Stimulated activated naive CD8-positive, alpha-beta T cell treated with anti-CD3 and anti-CD28 coated beads, Interleukin-15, amount 100 ng/mL, for 72 hours (primary cell): ENCODE measurements around the gene EPB41L4A.
A peak's percentile ranks its signal among the peaks of the same experiment; 100 is the strongest.
"Not testable (repeated sequence)": the region's sequence is repeated elsewhere in the genome, so short reads cannot be mapped to it uniquely, and the experiment has no call there.

ENCODE experiments used
- ATAC-seq: fragments of 150-1000 bp; cut with Tn5 transposase; 2 replicates; pipeline ENCODE4 v1.10.0; 2021; ENCODE audit warnings: mild to moderate bottlenecking, moderate library complexity
- DNase-seq, 2 donors: peaks; one replicate each; pipeline ENCODE4 v3.0.0; 2021 to 2022
- H3K27ac Mint-ChIP-seq, 2 donors: one replicate each; pipeline ENCODE4 v1.8.0; 2022; ENCODE audit warnings: mild to moderate bottlenecking in 2 of 2, mixed read lengths in 2 of 2, moderate library complexity in 2 of 2
- H3K27me3 Mint-ChIP-seq: one replicate; pipeline ENCODE4 v1.8.0; 2022; ENCODE audit warnings: mixed read lengths
- H3K4me1 Mint-ChIP-seq: one replicate; pipeline ENCODE4 v1.8.0; 2022; ENCODE audit warnings: mild to moderate bottlenecking, mixed read lengths
- H3K4me3 Mint-ChIP-seq, 2 donors: one replicate each; pipeline ENCODE4 v1.8.0; 2022; ENCODE audit warnings: mild to moderate bottlenecking in 2 of 2, mixed read lengths in 2 of 2, moderate library complexity in 1 of 2
- H3K9me3 Mint-ChIP-seq, 2 donors: one replicate each; pipeline ENCODE4 v1.8.0; 2022; ENCODE audit warnings: mixed read lengths in 2 of 2

EPB41L4A gene

GRCh38 chr5:112413611-112414010 lies 5.5 kb downstream of the EPB41L4A start:
- DNase-seq (no peak), ATAC-seq (no peak)
- Mint-ChIP-seq H3K9me3 (no peaks in the 10 kb centered on the region), H3K4me3 (no peak overlapping the region), H3K4me1 (peaks cover 12% of the 10 kb centered on the region), H3K27me3 (peaks cover 63% of the 10 kb centered on the region), H3K27ac (no peak overlapping the region)

- H3K4me1 Mint-ChIP-seq = no peaks in the 10 kb centered on the region
- no peak overlapping the region for H3K4me3 Mint-ChIP-seq
- no peak overlapping the region for H3K27ac Mint-ChIP-seq
- H3K27me3 Mint-ChIP-seq = peaks cover 50% of the 10 kb centered on the region
- ATAC-seq (no peak), DNase-seq (no peak)
- no peaks in the 10 kb centered on the region for H3K9me3 Mint-ChIP-seq
These were observed 6.7 kb downstream of the EPB41L4A start for GRCh38 chr5:112412346-112412745.

- no peak for DNase-seq
- no peak overlapping the region for H3K27ac Mint-ChIP-seq
- no peak for ATAC-seq
These were observed 7.2 kb downstream of the EPB41L4A start for GRCh38 chr5:112411903-112412302.

GRCh38 chr5:112407666-112408065 lies 11.4 kb downstream of the EPB41L4A start:
- Mint-ChIP-seq H3K27me3 (peaks cover 42% of the 10 kb centered on the region), H3K4me1 (no peaks in the 10 kb centered on the region), H3K9me3 (no peaks in the 10 kb centered on the region)

More at GRCh38 chr5:112411903-112412302, 7.2 kb downstream of the EPB41L4A start:
- no peaks in the 10 kb centered on the region for H3K4me1 Mint-ChIP-seq
- H3K4me3 Mint-ChIP-seq = no peak overlapping the region
- H3K9me3 Mint-ChIP-seq = no peaks in the 10 kb centered on the region
- H3K27me3 Mint-ChIP-seq = peaks cover 52% of the 10 kb centered on the region

GRCh38 chr5:112407240-112407639 lies 11.8 kb downstream of the EPB41L4A start:
- no peak for ATAC-seq

More at GRCh38 chr5:112407666-112408065, 11.4 kb downstream of the EPB41L4A start:
- ATAC-seq (no peak), DNase-seq (no peak)
- H3K4me3 Mint-ChIP-seq = no peak overlapping the region
- H3K27ac Mint-ChIP-seq = no peak overlapping the region

GRCh38 chr5:112403069-112403468 lies 16.0 kb downstream of the EPB41L4A start:
- DNase-seq (no peak), ATAC-seq (no peak)
- Mint-ChIP-seq H3K9me3 (peaks cover 4 to 13% of the 10 kb centered on the region in 2 donors), H3K27ac (no peak overlapping the region), H3K4me1 (no peaks in the 10 kb centered on the region), H3K4me3 (no peak overlapping the region), H3K27me3 (peaks cover 40% of the 10 kb centered on the region)

More at GRCh38 chr5:112407240-112407639, 11.8 kb downstream of the EPB41L4A start:
- H3K4me3 Mint-ChIP-seq = no peak overlapping the region
- no peak overlapping the region for H3K27ac Mint-ChIP-seq
- no peaks in the 10 kb centered on the region for H3K4me1 Mint-ChIP-seq
- H3K9me3 Mint-ChIP-seq = no peaks in the 10 kb centered on the region
- no peak for DNase-seq
- peaks cover 42% of the 10 kb centered on the region for H3K27me3 Mint-ChIP-seq

GRCh38 chr5:112401924-112402323 lies 17.2 kb downstream of the EPB41L4A start:
- DNase-seq (no peak), ATAC-seq (no peak)
- peaks cover 4 to 13% of the 10 kb centered on the region in 2 donors for H3K9me3 Mint-ChIP-seq
- no peak overlapping the region for H3K27ac Mint-ChIP-seq
- no peaks in the 10 kb centered on the region for H3K4me1 Mint-ChIP-seq
- H3K4me3 Mint-ChIP-seq = no peak overlapping the region
- peaks cover 36% of the 10 kb centered on the region for H3K27me3 Mint-ChIP-seq

GRCh38 chr5:112397690-112398089 lies 21.4 kb downstream of the EPB41L4A start:
- no peak for DNase-seq
- Mint-ChIP-seq H3K27ac (no peak overlapping the region), H3K4me3 (no peak overlapping the region), H3K4me1 (no peaks in the 10 kb centered on the region), H3K9me3 (peaks cover 4 to 13% of the 10 kb centered on the region in 2 donors), H3K27me3 (peaks cover 32% of the 10 kb centered on the region)
- ATAC-seq = no peak

- DNase-seq = no peak
- Mint-ChIP-seq H3K4me1 (no peaks in the 10 kb centered on the region), H3K27ac (no peak overlapping the region), H3K9me3 (peaks cover 4 to 13% of the 10 kb centered on the region in 2 donors), H3K27me3 (peaks cover 35% of the 10 kb centered on the region), H3K4me3 (no peak overlapping the region)
- no peak for ATAC-seq
These were observed 22.6 kb downstream of the EPB41L4A start for GRCh38 chr5:112396430-112396829.

GRCh38 chr5:112395299-112395698 lies 23.8 kb downstream of the EPB41L4A start:
- DNase-seq, H3K27ac Mint-ChIP-seq, ATAC-seq, H3K4me1 Mint-ChIP-seq, H3K4me3 Mint-ChIP-seq: not testable (repeated sequence)
- peaks cover 4 to 13% of the 10 kb centered on the region in 2 donors for H3K9me3 Mint-ChIP-seq
- peaks cover 31% of the 10 kb centered on the region for H3K27me3 Mint-ChIP-seq

- Mint-ChIP-seq H3K27me3 (peaks cover 22% of the 10 kb centered on the region), H3K9me3 (no peaks in the 10 kb centered on the region), H3K4me1 (no peaks in the 10 kb centered on the region), H3K27ac (no peak overlapping the region), H3K4me3 (no peak overlapping the region)
- ATAC-seq (no peak), DNase-seq (no peak)
These were observed 28.8 kb downstream of the EPB41L4A start for GRCh38 chr5:112390327-112390726.

GRCh38 chr5:112388739-112389138 lies 30.3 kb downstream of the EPB41L4A start:
- no peaks in the 10 kb centered on the region for H3K9me3 Mint-ChIP-seq
- no peak overlapping the region for H3K4me3 Mint-ChIP-seq
- H3K27ac Mint-ChIP-seq = peak overlapping the region in 1 of 2 donors; percentile 20
- H3K27me3 Mint-ChIP-seq = peaks cover 32% of the 10 kb centered on the region
- DNase-seq (no peak), ATAC-seq (no peak)
- no peaks in the 10 kb centered on the region for H3K4me1 Mint-ChIP-seq

GRCh38 chr5:112388074-112388473 lies 31.0 kb downstream of the EPB41L4A start:
- ATAC-seq (no peak), DNase-seq (no peak)
- no peak overlapping the region for H3K27ac Mint-ChIP-seq
- H3K27me3 Mint-ChIP-seq = peaks cover 32% of the 10 kb centered on the region
- no peaks in the 10 kb centered on the region for H3K4me1 Mint-ChIP-seq
- H3K9me3 Mint-ChIP-seq = no peaks in the 10 kb centered on the region
- H3K4me3 Mint-ChIP-seq = no peak overlapping the region

- DNase-seq (no peak), ATAC-seq (no peak)
- Mint-ChIP-seq H3K9me3 (no peaks in the 10 kb centered on the region), H3K27me3 (peaks cover 26% of the 10 kb centered on the region), H3K4me1 (no peaks in the 10 kb centered on the region), H3K27ac (no peak overlapping the region), H3K4me3 (no peak overlapping the region)
These were observed 32.3 kb downstream of the EPB41L4A start for GRCh38 chr5:112386766-112387165.

GRCh38 chr5:112385969-112386368 lies 33.1 kb downstream of the EPB41L4A start:
- no peak overlapping the region for H3K27ac Mint-ChIP-seq
- ATAC-seq (no peak), DNase-seq (no peak)
- no peak overlapping the region for H3K4me3 Mint-ChIP-seq
- H3K4me1 Mint-ChIP-seq = no peaks in the 10 kb centered on the region
- H3K27me3 Mint-ChIP-seq = peaks cover 26% of the 10 kb centered on the region
- no peaks in the 10 kb centered on the region for H3K9me3 Mint-ChIP-seq

GRCh38 chr5:112385566-112385965 lies 33.5 kb downstream of the EPB41L4A start:
- Mint-ChIP-seq H3K4me1 (no peaks in the 10 kb centered on the region), H3K27me3 (peaks cover 26% of the 10 kb centered on the region)
- ATAC-seq = no peak

GRCh38 chr5:112384523-112384922 lies 34.6 kb downstream of the EPB41L4A start:
- Mint-ChIP-seq H3K9me3 (no peaks in the 10 kb centered on the region), H3K27ac (no peak overlapping the region)

More at GRCh38 chr5:112385566-112385965, 33.5 kb downstream of the EPB41L4A start:
- Mint-ChIP-seq H3K27ac (no peak overlapping the region), H3K4me3 (no peak overlapping the region), H3K9me3 (no peaks in the 10 kb centered on the region)
- no peak for DNase-seq

More at GRCh38 chr5:112384523-112384922, 34.6 kb downstream of the EPB41L4A start:
- H3K27me3 Mint-ChIP-seq = peaks cover 30% of the 10 kb centered on the region
- H3K4me1 Mint-ChIP-seq = no peaks in the 10 kb centered on the region
- DNase-seq (no peak), ATAC-seq (no peak)
- no peak overlapping the region for H3K4me3 Mint-ChIP-seq
